GM21360 (cell line): Measurements from ENCODE around the gene SARS1.

Source experiments
- ATAC-seq: cut with Tn5 transposase; IDR thresholded peaks from one replicate; pipeline ENCODE4 v1.9.1; 2021; ENCODE audit warnings: mild to moderate bottlenecking, moderate library complexity; ENCODE audit not compliant: unreplicated experiment

Gene SARS1

GRCh38 chr1:109225308-109225707, 11.6 kb downstream of the SARS1 start:
- ATAC-seq = no peak

- no peak for ATAC-seq
These were observed 12.2 kb downstream of the SARS1 start for GRCh38 chr1:109225711-109226445.

- no peak for ATAC-seq
These were observed 14.4 kb downstream of the SARS1 start for GRCh38 chr1:109228167-109228566.

GRCh38 chr1:109229531-109230127, 15.9 kb downstream of the SARS1 start:
- ATAC-seq = no peak

GRCh38 chr1:109231066-109231465, 17.3 kb downstream of the SARS1 start:
- no peak for ATAC-seq

- no peak for ATAC-seq
These were observed 21.4 kb downstream of the SARS1 start for GRCh38 chr1:109235137-109235536.

- no peak for ATAC-seq
These were observed 23.8 kb downstream of the SARS1 start for GRCh38 chr1:109237512-109237911.

- ATAC-seq = no peak
These were observed 24.7 kb downstream of the SARS1 start for GRCh38 chr1:109238382-109238781.

GRCh38 chr1:109239047-109239408, 25.3 kb downstream of the SARS1 start:
- no peak for ATAC-seq

- ATAC-seq = peak; percentile 63
These were observed 25.8 kb downstream of the SARS1 start for GRCh38 chr1:109239409-109240068.

- ATAC-seq = no peak
These were observed 26.7 kb downstream of the SARS1 start for GRCh38 chr1:109240158-109241152.

GRCh38 chr1:109241344-109241743, 27.6 kb downstream of the SARS1 start:
- ATAC-seq = no peak

GRCh38 chr1:109241841-109242345, 28.2 kb downstream of the SARS1 start:
- ATAC-seq = no peak

- no peak for ATAC-seq
These were observed 28.7 kb downstream of the SARS1 start for GRCh38 chr1:109242387-109242786.

GRCh38 chr1:109243221-109243620, 29.5 kb downstream of the SARS1 start:
- ATAC-seq = no peak

- ATAC-seq = no peak
These were observed 30.3 kb downstream of the SARS1 start for GRCh38 chr1:109243860-109244552.

- no peak for ATAC-seq
These were observed 32.4 kb downstream of the SARS1 start for GRCh38 chr1:109246141-109246551.

- no peak for ATAC-seq
These were observed 34.0 kb downstream of the SARS1 start for GRCh38 chr1:109247401-109248365.

GRCh38 chr1:109248444-109248796, 34.7 kb downstream of the SARS1 start:
- ATAC-seq = no peak
